ENCODE results near the gene RASAL3.

The RASAL3 gene

DNA sequence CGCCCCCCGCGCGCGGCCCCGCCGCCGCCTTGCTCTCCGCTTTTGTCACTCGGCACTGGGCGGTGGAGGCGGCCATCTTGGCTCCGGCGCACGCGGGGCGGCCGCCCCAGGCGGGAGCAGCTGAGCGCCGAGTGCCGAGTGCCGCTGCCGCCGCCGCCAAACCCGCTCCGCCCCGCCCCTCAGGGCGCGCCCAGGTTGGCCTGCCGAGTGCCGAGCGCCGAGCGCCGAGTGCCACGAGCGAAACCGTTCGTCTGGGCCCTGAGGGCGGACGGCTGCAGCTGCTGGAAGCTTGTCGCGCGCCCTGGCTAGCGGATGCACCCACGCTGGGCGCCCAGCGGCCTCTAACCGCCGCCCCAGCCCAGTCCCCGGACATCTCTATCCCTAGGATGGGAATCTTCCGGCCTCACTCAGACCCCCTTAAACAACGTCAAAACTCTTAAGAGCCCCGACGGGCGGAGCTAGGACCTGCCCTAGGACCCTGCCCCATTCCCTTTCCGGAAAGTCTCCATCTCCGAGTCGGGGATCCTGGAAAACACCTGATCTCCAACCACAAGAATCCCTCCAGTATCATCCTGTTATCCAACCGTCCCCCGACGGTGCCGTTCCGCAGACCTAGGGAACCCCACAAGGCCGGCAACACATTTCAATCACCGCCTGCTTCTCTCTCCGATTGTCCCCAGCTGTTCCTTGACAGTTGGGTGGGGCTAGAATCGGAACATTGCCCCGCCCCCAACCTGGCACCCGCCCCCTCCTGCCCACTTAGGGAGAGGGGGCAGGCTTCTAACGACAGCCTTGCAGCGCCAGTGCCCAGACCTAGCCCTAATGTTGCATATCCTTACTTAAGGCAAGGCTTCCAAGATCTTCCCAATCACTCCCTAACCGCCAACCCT lies 31.5 kb downstream of the RASAL3 start:
- peak; percentile 53 for DNase-seq

- DNase-seq = no peak
These were observed 32.3 kb downstream of the RASAL3 start for GRCh38 chr19:15432018-15432494.

DNA sequence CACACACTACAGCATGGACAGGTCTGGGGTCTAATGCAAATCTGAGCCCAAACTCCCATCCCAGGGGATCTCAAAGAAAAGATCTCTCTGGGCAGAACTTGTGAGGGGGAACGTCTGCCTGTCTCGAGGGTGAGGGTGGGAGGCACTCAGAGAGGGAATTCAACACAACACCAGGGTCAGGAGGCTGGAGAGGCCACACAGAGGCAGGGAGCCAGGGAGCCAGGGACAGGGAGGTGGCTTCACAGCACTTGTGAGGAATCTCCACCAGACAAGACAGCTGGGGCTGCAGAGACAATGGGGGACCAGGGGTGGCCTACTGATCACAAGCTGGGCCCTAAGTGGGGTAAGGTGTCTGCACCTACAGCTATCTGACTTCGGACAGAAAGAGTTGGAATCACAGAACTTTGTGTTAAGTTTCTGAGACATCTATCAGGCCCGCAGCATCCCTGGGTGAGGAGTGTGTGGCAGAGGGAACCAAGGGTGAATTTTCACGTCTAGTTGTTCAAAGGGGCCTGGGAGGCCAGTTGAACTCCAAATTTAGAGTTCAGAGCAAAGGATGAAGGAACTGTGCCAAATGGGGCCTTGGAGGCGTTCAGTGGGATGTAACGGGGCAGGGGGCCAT lies 32.8 kb downstream of the RASAL3 start:
- no peak for DNase-seq

- no peak for DNase-seq
These were observed 33.7 kb downstream of the RASAL3 start for GRCh38 chr19:15430526-15431120.

GRCh38 chr19:15429825-15430467 lies 34.4 kb downstream of the RASAL3 start:
- DNase-seq = no peak

DNA sequence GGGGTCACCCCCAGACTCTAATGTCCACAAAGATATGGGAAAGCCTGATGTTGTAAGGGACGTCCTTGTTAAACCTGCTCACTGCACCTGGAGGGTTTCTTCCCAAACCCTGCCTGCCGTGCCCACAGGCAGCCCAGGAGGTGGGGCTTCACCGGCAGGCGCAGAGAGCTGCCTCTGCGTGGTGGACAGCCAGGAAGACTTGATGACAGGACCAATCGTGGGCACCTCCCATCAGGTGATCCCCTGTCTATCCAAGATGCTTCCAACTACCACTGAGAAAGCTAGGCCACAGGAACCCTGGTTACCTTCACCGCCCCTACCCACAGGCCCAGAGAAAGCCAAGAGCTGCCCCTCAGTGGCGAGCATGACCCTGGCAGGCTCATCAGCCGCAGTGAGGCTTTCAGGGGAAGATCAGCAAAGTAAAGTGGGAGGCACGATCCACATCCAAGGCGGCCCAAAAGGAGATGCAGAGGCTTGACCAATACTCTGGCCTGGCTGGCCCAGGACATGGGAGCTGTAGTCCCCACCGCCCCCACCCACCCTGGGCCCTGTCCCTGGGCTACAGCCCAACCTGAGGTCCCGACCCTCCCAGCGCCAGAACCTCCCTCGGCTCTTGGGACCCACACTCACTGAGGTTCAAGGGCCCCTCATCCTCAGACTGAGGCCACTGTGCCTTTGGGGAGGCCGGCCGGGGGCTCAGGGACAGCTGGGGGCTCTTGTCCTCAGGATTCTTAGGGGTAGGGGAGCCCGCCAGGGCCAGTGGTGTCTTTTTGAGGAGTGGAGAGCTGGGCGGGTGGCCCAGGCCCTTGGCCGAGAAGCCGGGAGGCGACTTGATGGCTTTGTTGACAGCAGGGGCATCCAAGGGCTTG lies 35.2 kb downstream of the RASAL3 start:
- DNase-seq = no peak

- no peak for DNase-seq
These were observed 36.3 kb downstream of the RASAL3 start for GRCh38 chr19:15427991-15428471.

DNA sequence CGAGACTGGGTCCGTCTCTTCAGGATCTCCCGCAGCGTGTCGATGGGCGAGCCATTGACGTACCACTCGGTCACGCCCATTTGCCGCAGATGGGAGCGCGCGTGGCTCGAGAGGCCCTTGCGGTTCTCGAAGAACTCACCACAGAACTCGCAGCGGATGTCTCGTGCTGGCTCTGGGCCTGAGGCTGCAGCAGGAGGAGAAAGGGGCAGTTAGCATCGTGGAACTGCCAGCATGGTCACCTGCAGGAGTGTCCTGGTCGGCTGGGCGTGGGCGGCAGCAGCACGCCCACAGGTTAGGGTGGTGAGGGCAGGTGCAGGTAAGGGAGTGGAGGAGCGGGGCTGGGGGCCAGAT lies 37.0 kb downstream of the RASAL3 start:
- DNase-seq = no peak

DNA sequence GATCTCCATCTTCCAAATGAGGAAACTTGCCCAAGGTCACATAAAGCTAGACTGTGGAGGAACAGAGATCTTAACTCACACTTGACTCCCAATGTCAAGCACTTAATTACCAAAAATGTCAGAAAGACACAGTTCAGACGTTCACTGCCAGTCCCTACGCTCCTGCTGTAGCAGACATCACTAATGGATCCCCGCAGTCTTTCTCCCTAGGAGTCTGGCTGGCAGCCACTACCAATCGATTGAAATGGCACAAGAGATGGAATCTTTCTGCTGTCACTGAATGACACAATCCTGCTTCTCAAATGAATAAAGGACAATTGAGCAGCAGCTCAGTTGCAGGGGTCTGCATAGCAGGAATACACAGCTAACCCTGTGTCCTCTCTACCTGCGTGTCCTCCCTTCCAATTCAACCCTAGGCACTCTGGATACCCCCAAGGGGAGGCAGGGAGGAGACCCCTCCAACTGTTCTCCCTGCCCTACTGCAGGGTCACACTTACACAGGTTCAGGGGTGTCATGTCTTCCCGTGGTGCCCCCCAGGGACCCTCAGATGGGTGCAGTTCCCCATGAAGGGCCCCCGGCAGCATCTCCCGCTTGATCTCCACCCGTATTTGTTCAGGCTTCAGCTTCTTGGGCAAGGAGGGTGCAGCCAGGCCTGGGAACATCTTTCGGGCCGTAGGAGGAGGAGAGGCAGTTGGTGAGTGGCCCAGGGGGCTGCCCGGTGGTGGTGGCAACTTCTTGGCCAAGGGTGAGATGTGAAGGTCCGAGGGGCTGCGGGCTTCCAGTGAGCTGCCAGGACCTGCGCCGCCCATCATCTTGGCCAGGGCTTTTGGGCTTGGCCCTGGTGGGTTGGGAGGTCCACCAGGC lies 37.6 kb downstream of the RASAL3 start:
- no peak for DNase-seq

DNA sequence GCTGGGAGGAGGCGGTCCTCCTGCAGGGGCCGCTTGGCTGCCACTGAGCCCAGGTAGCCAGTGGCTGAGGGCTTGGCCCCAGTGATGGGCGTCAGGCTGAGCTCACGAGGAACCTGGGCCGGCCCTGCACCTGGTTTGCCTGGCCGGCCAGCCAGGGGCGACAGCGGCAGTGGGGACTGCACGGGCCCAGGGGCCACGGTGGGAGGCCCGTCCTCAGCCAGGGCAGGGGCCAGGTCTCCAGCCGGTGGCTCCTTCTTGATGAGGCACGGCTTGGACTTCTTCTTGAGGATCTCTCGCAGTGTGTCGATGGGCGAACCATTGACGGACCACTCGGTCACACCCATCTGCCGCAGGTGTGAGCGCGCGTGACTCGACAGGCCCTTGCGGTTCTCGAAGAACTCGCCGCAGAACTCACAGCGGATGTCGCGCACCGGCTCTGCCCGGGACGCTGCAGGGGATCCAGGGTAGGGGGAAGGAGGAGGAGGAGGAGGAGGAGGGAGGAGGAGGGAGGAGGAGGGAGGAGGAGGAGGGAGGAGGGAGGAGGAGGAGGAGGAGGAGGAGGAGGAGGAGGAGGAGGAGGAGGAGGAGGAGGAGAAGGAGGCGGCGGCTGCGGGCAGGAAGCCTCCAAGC lies 38.9 kb downstream of the RASAL3 start:
- DNase-seq = no peak

DNA sequence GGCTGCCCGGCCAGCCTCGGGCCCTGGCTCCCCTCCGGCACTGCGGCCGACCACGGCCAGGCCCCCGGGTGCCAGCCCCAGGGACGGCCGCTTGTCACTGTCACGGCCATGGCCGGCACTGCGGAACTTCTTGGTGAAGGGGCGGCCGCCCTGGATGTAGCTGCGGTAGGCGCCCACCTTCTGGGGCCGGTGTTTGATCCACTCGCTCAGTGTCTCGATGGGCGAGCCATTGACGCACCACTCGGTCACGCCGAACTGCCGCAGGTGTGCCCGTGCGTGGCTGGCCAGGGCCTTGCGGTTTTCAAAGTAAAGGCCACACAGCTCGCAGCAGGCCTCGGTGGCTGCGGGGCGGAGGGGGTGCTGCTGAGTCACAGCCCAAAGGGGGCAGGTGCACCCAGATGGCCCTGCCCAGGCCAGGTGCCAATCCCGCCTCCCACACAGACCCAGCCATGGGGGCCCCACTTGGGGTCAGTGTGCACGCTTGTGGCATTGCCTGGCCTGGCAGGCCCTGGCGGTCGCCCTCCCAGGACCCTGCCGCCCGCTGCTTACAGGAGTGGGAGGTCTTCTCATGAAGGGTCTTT lies 39.6 kb downstream of the RASAL3 start:
- no peak for DNase-seq

GRCh38 chr19:15424121-15424520 lies 40.2 kb downstream of the RASAL3 start:
- no peak for DNase-seq

DNA sequence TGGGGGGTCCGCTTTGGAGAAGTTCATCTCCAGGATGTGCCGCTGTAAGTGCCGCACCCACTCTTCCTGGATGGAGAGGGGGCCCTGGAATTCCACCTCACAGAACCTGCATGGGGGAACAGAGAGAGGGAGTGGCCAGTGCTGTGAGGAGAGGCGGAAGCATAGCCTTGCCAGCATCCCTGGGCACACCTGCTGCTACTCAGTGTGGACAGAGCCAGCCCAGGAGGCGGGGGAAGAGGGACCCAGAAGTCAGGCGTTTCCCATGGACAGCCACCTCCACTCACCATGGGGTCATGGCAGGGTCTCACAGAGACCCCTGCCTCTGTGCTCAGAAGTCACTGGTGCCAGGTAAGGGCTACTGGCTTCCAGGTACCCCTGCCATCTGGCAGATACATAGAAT lies 41.2 kb downstream of the RASAL3 start:
- DNase-seq = no peak

DNA sequence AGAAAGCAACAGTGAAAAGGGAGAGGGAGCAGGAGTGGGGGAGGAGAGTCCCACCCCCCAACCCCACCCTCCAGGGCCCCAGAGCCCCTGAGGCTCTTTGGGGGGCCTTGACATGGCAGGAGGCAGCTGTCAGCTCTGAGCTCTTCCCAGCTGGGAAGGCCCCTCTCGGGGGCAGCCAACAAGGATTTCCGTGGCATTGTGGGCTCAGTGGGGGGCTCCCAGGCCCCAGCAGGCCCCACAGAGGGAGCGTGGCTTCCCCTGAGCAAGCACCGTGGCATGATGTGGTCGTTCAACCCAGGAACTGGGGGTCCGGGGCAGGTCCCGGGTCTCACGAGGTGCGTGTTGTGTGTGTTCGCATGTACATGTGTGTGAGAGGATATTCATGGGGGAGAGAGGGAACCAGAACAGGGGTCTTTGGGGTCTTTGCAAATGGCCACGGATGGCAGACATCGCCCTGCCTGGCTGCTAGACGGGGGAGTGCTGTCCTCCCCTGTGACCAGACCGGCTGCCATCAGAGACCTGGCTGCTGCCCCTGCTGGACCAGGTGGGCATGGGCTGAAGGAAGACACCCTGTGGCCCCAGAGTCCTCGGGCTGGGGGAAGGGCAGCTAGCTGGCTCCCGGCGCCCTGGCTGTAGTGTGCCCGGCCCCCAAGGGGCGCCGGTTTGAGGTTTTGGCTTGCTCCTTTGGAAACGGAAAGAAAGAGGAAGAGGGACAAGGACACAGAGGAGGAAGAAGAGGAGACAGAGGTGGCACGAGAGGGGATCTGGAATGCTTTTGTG lies 41.9 kb downstream of the RASAL3 start:
- no peak for DNase-seq

GRCh38 chr19:15421721-15422260 lies 42.6 kb downstream of the RASAL3 start:
- peak; percentile 74 for DNase-seq

GRCh38 chr19:15421136-15421695 lies 43.1 kb downstream of the RASAL3 start:
- DNase-seq = no peak

DNA sequence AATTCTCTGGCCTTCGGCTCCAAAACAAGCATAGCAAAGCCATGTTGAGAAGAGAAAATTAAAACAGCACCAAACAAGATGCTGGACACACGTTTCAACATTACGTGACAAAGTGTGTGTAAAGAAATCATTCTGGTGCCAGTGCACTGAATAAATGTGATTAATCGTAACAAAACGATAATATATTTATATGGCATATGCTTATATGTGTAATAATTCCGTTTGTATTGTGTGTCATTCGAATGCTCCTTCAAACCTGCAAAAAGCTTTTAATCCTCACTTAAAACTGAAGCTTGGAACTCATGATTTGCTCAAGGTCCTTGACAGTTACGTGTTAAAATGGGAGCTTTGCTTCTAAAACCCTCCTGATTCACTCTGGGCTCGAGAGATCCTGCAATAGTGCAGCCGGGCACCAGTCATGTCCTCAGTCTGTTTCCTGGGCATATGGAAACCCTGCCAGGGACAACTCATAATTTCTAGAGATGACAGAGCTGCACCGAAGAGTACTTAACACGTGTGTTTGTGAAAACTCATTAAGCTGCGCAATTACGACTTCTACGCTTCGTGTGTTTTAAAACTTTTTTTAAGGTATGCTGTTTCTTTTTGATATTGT lies 44.8 kb downstream of the RASAL3 start:
- no peak for DNase-seq

Data from DMS 273 treated with DMSO at 0.1 percent for 48 hours (cell line).